22Rv1 (cell line): ENCODE measurements around the gene PRKX.

Experiments used
- ZFX ChIP-seq: fragments of 450-650 bp; IDR thresholded peaks from 2 replicates; pipeline ENCODE4 v1.6.1; 2017; ENCODE audit warnings: antibody characterized with exemption, borderline replicate concordance
- TF ChIP-seq, protein P1 (sequence below): fragments of 450-650 bp; IDR thresholded peaks from 2 replicates; pipeline ENCODE4 v1.5.1; 2017; ENCODE audit warnings: mild to moderate bottlenecking

DNA sequence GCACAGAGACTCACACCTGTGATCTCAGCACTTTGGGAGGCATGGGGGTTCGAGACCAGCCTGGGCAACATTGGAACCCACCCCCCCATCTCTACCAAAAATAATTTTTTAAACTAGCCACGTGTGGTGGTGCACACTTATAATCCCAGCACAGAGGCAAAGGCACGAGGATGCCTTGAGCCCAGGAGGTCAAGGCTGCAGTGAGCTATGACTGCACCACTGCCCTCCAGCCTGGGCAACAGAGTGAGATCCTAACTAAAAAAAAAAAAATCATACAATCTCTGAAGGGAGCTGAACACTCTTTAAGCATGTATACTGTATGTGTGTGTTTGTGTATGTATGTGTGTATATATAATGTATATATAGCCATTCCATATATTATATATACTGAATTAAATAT is 2.5 kb upstream of the PRKX start:
- TF ChIP-seq, protein P1, sequence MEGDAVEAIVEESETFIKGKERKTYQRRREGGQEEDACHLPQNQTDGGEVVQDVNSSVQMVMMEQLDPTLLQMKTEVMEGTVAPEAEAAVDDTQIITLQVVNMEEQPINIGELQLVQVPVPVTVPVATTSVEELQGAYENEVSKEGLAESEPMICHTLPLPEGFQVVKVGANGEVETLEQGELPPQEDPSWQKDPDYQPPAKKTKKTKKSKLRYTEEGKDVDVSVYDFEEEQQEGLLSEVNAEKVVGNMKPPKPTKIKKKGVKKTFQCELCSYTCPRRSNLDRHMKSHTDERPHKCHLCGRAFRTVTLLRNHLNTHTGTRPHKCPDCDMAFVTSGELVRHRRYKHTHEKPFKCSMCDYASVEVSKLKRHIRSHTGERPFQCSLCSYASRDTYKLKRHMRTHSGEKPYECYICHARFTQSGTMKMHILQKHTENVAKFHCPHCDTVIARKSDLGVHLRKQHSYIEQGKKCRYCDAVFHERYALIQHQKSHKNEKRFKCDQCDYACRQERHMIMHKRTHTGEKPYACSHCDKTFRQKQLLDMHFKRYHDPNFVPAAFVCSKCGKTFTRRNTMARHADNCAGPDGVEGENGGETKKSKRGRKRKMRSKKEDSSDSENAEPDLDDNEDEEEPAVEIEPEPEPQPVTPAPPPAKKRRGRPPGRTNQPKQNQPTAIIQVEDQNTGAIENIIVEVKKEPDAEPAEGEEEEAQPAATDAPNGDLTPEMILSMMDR = no peak
- no peak for TF ChIP-seq ZFX
